ENCODE measurements around the gene COL9A2.
A peak's percentile ranks its signal among the peaks of the same experiment; 100 is the strongest.

COL9A2 gene

DNA sequence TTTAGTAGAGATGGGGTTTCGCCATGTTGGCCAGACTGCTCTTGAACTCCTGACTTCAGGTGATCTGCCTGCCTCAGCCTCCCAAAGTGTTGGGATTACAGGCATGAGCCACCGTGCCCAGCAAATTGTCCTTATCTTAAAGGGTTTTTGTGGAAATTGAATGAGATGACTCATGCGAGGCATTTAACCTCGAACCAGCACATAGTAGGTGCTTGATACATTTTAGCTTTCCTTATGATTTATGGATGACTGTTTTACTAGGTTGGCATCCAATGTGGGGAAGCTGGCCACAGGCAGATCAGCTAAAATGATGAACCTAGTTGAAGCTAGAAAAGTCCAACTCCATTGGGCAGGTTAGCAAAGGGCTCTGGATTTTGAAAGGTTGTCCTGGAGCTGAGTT lies 1.4 kb upstream of the COL9A2 start:
- DNase-seq (ENCODE audit: low read depth) = no peak

DNA sequence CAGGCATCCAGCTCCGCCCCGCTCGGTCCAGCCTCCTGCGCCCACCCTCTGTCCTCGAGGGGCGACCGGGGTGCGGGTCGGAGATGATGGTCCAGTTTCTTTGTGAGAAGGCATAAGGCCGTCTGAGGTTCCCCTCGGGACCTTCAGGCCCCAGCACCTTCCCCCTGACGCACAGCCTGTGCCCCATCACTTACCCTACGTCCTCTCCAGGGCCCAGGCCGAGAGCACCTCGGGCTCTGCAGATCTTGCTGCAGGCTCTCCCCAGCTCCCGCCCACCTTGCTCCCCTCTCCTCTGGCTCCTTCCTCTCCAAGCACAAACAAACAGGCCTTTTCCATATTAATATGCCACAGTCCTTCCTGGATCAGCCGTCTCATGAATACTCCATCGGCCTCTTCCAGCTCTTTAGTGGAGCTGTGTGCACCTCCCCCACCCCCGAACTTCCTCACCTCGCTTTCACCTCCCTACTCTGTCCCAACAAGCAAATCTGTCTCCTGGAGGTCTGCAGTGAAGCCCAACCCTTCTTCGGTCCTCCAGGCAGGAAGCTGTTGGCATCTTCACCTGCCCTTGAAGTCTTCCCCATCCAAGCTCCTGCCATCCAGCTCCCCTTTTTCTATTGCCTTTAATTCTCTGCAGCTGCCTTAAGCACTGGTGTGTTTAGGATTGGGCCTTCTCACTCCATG lies 448 bp upstream of the COL9A2 start:
- DNase-seq (ENCODE audit: low read depth) = no peak

DNA sequence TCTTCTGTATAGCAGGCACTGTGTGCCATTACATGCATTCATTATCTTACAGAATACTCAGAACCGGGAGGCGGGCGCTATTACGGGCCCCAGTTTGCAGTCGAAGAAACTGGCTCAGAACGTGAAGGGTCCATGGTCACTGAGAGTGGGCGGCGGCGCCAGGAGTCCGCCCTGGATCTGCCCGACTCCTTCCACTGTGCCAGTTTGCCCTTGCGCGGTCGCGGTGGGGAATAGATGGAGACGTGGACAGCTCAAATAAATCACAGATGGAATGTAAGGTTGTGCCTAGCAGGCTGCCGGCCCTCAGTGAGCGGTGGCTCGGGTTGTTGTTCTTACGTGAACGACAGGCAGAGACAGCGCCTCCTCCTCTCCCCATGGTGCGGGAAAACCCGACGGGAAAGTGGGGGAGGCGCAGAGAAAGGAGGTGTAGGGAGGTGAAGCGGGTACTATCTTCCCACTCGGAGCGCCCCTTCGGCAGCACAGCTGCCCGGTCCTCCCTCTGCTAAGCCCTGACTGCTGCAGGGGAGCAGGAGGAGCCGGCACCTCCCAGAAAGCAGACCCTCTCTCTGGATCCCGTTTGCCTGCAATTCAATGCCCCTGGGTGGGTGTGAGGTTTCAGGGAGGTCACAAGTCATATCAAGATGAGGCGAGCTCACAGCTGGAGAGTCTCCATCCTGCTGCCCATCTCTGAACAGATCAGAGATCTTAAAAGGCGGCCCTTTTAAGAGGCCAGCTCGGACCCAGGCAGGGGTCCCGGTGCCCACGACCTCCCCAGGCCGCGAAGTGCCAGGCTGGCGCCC lies 1.1 kb downstream of the COL9A2 start:
- DNase-seq (ENCODE audit: low read depth) = no peak

DNA sequence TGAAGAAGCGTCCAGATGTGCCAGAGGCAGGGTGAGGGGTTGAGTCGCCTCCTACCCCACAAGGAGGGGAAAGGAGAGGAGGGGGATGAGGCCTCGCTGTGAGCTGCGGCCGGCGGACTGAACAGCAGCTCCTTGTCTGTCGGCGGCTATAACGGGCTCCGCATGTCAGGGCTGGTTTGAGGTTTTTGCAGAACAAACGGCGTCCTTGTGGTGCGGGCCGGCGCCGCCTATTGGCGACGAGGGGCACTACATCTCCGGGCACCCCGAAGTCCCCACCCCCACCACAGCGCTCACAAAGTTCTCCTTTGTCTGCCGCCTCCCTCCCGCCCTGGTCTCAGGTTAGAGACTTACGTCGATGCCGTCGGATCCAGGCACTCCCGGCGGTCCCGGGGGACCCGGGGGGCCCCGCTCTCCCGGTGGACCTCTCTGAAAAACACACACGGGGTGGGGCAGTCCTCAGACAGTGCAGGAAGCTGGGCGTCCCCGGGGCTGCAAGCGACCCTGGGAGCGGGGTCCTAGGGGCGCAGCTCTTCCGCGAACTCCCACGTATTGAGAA lies 1.8 kb downstream of the COL9A2 start:
- DNase-seq (ENCODE audit: low read depth) = peak; percentile 88

DNA sequence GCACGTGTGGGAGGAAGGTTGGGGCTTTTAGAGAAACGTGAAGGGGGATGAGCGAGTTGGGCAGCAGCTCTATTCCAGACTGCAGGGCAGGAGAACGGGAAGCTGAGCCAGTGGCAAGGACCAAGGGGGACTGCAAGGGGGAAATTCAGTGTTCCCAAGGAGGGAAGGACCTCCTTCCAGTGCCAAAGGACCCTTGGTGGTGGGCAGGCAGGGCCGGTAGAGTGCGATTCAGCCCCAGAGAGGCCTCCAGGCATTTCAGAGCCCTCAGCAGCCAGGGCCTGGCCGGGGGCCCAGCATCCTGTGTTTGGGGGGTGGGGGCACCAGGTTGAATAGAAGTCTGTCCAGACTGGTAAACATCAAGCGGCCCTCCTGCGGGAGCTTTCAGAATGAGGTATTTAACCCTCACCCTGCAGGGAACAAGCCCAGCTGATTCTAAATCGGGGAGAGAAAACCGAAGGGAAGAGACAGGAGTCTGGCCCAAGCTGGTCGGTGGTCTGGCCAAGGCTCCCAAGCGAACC lies 2.3 kb downstream of the COL9A2 start:
- no peak for DNase-seq (ENCODE audit: low read depth)

DNA sequence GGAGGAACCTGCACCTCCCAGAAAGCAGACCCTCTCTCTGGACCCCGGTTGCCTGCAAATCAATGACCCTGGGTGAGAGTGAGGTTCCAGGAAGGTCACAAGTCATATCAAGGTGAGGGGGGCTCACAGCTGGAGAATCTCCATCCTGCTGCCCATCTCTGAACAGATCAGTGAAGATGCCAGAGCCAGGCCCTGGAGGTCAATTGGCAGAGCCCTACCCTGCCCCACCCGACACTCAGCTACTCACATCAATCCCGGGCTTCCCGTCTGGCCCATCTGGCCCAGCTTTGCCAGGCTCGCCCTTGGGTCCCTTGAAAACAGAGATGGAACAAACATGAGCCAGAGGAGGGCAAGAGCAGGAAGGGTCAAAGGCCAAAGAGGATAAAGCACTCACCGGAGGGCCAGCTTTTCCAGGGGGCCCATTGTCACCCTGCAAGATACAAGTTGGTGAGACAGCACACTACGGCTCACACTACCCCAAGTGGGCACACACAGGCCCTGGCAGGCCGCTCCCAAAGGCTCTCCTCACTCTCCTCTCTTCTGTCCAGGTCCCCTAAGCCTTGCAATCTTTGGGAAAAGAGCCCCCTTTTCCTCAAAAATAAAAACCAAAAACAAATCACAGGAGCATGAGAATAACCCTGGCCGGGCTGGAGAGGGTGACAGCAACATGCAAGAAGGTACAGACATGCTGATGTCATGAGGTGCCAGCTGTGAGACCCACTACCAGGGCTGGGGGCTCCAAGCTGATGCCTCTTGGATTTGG lies 2.9 kb downstream of the COL9A2 start:
- no peak for DNase-seq (ENCODE audit: low read depth)

DNA sequence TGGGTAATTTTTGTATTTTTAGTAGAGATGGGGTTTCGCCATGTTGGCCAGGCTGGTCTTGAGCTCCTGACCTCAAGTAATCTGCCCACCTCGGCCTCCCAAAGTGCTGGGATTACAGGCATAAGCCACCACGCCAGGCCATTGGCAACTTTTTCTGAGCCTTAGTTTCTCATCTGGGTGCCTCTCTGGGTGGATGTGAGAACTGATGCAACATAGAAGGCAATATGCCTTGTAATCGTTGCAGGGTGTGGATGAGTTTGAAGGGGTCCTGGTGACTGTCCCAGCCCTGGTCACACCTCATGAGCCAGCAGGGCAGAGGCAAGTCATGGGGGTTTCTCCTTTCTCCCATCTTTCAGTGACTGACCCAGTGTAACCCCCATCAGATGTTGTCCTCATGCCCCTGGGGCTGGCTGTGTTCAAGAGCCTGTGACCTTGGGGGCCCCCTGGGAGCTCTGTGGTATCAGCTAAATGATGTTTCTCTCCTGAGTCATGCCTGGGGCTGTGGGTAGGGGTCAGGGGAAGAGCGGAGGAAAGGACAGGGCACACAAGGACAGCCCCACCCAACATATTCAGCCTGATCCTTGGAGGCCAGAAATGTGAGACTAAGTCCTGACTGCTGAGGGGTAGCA lies 3.6 kb downstream of the COL9A2 start:
- no peak for DNase-seq (ENCODE audit: low read depth)

DNA sequence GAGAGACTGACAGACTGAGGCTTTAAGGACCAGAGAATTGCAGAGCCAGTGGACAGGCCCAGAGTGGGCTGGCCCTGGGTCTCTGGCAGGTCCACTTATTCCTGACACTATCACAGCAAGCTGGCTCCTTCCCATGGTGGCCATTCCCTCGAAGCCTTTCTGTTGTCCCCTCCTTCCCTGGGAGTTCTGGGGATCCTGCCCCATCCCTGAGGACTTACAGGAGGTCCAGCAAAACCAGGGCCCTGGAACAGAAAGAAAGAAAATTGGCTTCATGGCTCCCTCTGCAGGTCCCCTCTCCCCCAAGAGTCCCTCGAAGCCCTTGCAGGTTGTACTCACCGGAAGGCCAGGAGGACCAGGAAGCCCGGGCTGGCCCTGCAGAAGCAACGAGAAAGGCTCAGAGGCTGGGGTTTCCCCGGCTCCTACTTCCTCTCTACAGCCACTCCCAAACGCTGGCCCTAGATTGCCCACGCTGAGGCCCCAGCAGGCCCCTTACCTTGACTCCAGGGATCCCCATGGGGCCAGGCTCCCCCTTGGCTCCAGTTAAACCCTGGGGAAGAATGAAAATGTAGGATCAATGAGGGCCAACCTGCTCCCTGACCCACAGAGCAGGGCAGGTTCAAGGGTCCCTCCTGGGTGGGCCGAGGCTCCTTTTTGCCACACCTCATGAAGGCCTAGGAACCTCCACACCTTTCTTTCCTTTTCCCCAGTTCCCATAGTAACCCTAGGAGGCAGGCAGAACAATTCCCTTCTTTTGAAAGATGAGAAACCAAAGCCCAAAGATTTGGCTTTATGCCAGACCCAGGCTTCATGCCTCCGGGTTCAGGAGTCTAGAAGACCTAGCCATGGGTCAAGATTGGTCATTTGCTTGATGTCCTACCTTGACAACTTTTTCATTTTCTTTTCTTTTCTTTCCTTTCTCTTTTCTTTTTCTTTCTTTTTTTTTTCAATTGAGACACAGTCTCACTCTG lies 4.6 kb downstream of the COL9A2 start:
- DNase-seq (ENCODE audit: low read depth) = no peak

DNA sequence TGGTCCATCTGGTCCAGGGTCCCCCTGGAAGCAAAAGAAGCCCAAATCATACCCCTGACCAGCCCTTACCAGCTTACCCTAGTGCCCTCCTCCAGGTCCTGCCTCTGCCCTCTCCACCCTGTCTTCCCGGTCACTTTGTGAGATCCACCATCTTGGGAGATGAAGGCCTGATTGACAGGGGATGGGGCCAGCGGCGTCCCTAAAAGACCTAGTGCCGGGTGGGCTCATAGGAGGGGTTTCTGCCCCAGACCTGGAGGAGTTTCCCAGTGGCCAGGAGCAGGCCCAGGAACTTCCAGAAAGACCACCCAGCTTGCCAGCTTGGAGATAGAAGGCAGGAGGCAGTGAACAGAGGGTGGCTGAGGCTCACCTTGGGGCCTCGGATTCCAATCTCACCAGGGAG lies 5.4 kb downstream of the COL9A2 start:
- DNase-seq (ENCODE audit: low read depth) = no peak

DNA sequence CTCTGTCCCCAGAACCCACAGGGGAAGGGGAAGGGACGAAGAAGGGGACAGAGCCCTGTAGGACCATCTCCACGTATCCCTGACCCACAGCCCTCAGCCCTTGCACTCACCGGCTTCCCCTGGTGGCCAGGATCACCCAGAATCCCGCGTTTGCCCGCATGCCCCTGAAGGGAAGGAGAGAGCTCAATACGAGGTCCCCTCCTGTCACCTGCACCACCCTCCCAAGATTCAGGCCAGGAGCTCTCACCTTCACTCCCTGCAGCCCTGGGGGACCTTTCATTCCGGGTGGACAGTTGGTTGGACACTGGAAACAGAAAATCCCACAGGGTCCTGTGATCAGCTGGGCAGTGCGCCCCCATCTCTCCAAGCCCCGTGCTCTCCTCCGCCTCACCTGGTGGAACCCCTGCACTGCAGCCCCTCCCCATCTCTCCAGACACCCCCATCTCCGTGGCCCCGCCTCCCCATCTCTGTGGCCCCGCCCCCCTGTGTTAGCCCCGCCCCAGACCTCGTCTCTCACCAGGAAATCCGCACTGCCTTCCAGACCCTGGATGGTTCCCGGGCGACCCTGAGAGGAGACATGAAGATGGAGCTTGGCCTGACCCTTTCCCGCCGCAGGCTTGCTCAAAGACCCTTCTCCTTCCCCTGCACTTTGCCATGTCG lies 6.0 kb downstream of the COL9A2 start:
- no peak for DNase-seq (ENCODE audit: low read depth)

DNA sequence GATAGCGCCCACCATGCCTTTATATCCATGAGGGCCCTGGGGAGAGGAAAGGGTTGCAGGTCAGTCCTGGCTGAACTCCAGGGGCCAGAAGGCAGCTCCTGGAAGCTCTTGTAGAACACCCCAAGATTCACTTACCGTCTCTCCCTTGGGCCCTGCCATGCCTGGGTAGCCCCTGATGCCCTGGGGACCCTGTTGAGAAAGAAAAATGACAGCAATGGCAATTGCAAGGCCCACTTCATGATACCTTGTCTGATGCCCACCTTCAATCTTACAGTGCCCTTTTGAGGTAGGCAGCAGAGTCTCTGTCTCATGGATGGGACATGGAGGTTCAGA lies 7.0 kb downstream of the COL9A2 start:
- no peak for DNase-seq (ENCODE audit: low read depth)

DNA sequence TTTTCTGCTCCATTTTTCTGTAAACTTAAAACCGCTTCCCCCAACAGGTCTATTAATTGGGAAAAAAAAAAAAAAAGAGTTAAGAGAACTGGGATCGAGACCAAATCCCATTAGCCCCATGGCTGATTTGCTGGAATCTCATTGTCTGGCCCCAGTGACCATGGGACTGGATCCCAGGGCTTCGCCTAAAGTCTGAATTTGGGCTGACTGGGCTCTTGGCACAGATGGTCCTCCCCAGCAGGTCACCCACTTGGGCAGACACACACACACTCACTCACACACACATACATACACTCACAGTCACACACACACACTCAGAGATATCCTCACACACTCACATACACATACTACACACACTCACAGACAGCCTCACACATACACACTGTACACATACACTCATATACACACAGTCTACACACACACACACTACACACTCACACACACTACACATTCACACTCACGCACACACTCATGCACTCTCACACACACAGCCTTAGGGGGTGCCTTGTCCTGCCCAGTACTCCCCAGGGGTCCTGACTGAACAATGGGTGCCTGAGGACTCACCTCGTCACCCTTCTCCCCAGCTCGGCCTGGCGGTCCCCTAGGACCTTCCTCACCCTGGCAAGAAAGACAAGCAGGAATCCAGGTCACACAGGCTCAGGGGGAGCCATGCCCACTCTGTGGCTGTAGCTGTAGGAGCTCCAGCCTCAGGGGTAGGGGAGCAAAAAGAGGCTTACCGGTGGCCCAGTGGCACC lies 7.5 kb downstream of the COL9A2 start:
- peak; percentile 28 for DNase-seq (ENCODE audit: low read depth)

DNA sequence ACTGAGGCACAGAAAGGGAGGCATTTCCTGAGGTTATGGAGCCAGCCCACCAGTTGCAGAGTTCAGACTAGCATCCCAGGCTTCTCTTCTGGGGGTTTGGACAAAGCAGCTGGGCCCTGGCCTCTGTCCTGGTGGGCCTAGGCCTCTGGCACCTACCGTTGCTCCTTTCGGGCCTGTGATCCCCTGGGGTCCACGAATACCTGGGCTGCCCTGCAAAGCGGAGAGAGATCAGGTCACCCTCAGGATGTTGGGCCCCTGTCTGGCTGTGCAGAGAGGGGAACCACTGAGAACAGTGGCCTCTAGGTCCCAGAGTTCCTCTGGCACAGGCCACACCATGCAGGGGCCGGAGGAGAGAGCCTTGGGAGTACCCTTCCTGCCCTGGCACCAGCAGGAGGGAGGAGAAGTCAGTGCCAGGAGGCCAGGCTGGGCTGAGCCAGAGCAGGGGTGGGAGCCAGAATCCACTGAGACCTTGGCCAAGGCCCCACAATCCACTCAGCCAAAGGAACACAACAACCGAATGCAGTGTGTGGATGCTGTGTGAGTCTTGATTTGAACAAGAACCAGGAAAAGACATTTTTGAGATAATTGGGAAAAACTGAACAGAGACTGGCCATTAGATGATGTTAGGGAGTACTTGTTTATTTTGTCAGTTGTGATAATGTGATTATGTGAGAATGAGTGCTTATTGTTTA lies 8.9 kb downstream of the COL9A2 start:
- DNase-seq (ENCODE audit: low read depth) = no peak

DNA sequence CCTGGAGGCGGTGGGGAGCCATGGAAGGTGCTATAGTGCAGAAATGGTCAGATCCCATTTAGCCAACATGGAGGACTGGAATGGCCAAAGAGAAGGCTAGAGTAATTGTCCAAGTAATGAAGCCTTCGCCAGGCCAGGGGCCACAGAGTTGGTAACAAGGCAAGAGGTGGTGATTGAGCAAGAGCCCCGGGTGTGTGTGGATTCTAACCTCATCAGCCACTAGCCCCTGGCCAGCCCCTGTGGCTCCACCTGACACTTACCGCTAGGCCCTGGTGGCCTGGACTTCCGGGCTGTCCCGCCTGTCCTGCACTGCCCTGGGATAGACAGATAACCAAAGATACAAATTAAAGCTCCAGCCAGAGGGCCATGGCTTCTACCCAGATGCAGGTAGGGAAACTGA lies 9.9 kb downstream of the COL9A2 start:
- no peak for DNase-seq (ENCODE audit: low read depth)

DNA sequence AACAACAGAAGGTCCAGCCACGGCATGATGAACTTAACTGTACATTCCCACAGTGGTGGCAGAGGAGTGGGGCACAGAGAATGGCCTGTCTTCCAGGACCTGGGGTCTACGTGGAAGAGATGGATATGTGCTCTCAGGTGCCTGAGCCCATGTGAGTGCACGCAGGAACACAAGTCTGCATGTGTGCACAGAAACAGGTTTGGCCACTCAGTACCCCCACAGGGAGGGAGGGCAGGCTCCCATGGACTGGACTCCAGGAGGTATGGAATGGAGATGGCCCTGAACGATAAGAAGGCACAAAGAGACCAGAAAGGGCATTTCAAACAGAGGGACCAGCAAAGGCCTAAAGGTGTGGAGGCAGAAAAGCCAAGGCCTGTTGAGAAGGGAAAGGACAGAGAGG lies 10.8 kb downstream of the COL9A2 start:
- DNase-seq (ENCODE audit: low read depth) = no peak

DNA sequence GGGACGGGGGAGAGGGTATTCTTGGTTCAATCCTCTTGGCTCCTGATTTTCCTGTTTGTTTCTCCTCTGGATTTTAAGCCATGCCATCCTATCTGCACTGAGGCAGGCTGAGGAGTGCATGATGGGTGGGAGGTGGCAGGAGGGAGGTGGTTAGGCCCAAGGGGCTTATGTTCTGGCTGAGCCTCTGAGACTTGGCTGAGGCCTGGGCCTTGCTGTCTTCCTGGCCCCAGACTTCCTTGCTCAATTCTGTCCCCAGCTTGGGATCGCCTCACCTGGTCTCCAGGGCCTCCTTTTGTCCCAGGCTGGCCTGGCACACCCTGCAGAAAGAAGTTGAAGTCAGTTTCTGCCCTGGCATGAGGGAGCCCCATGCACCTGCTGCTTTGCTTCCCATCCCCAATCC lies 11.2 kb downstream of the COL9A2 start:
- no peak for DNase-seq (ENCODE audit: low read depth)

DNA sequence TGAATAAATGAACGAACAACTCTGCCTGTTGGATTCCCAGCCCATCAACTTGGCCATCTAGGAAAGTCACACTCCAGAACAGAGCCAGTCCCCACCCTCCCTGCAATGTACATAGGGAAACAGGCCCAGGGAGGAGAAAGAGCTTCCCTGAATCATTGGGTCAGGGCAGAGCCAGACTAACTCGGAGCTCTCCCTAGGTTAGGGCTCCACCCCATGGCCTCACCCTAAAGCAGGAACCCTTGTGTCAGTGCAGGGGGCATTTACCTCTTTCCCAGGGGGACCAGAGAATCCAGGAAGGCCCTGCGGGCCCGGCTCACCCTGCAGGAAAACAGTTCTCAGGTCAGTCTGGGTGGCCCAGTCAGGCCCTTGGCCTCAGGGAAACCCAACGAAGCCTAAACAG lies 11.6 kb downstream of the COL9A2 start:
- DNase-seq (ENCODE audit: low read depth) = no peak

DNA sequence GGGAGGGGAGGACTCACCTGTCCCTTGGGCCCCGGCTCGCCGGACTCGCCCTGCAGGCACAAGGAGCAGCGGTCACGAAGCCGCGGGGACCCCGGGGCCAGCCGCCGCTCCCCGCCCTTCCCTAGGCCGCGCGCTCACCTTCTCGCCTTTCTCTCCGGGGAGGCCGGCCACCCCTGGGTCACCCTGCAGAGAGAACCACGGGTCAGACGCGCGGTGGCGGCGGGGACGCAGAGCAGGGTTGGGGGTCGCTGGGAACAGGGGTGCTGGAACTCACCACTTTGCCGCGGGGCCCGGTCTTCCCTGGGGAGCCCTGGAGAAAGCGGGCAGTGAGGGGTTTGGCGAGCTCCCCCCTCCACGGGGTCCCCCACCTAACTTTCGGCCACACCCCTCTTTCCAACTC lies 13.3 kb downstream of the COL9A2 start:
- no peak for DNase-seq (ENCODE audit: low read depth)

All from iris pigment epithelial cell (primary cell).